ENCODE results near the gene TLE4. TPM values are rescaled to one million over a fixed set of nuclear protein-coding genes. Genes with fewer than 3 reads are reported as not detected.

Gene TLE4
- total and polyA plus RNA-seq, 2 experiments from 2014 or later, result 45.8 to 72.9 TPM

GRCh38 chr9:79688363-79688762 lies 116.6 kb downstream of the TLE4 start (continued):
- TF ChIP-seq, protein P1, sequence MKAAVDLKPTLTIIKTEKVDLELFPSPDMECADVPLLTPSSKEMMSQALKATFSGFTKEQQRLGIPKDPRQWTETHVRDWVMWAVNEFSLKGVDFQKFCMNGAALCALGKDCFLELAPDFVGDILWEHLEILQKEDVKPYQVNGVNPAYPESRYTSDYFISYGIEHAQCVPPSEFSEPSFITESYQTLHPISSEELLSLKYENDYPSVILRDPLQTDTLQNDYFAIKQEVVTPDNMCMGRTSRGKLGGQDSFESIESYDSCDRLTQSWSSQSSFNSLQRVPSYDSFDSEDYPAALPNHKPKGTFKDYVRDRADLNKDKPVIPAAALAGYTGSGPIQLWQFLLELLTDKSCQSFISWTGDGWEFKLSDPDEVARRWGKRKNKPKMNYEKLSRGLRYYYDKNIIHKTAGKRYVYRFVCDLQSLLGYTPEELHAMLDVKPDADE (IDR thresholded peaks at IDR 0.05), result no peak
- TF ChIP-seq POLR2AphosphoS5 (IDR thresholded peaks at IDR 0.05; ENCODE audit: low read depth) (no peak), ZNF114 (CRISPR knock-in tag; IDR thresholded peaks at IDR 0.05) (no peak), CREB1 (CRISPR knock-in tag; IDR thresholded peaks at IDR 0.05; ENCODE audit: low read depth) (no peak)
- TF ChIP-seq, protein P2, sequence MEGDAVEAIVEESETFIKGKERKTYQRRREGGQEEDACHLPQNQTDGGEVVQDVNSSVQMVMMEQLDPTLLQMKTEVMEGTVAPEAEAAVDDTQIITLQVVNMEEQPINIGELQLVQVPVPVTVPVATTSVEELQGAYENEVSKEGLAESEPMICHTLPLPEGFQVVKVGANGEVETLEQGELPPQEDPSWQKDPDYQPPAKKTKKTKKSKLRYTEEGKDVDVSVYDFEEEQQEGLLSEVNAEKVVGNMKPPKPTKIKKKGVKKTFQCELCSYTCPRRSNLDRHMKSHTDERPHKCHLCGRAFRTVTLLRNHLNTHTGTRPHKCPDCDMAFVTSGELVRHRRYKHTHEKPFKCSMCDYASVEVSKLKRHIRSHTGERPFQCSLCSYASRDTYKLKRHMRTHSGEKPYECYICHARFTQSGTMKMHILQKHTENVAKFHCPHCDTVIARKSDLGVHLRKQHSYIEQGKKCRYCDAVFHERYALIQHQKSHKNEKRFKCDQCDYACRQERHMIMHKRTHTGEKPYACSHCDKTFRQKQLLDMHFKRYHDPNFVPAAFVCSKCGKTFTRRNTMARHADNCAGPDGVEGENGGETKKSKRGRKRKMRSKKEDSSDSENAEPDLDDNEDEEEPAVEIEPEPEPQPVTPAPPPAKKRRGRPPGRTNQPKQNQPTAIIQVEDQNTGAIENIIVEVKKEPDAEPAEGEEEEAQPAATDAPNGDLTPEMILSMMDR (conservative IDR thresholded peaks at IDR 0.05; ENCODE audit: low read depth in 2 of 2), result no peak

GRCh38 chr9:79689576-79689975 lies 117.8 kb downstream of the TLE4 start:
- no peak overlapping the region for H3K27ac ChIP-seq (ENCODE audit: low read depth)
- ATAC-seq (no peak), DNase-seq (ENCODE audit: low spot score) (no peak)
- Mint-ChIP-seq H3K4me1 (peaks cover 43% of the 10 kb centered on the region), H3K4me3 (no peak overlapping the region), H3K27me3 (ENCODE audit: insufficient read depth, low read depth, poor library complexity) (peaks cover 6% of the 10 kb centered on the region), H3K36me3 (ENCODE audit: low read depth) (peaks cover 9% of the 10 kb centered on the region; the same call in 2 of the 3 replicates), H3K27ac (no peak overlapping the region), H3K9me3 (no peaks in the 10 kb centered on the region)
- no peaks in the 10 kb centered on the region for H3K36me3 ChIP-seq (ENCODE audit: insufficient read depth)
- H3K9me2 ChIP-seq (ENCODE audit: insufficient read depth), result no peaks in the 10 kb centered on the region; the same call in 1 of the 2 replicates
- H3K4me2 ChIP-seq, result no peak overlapping the region
- no peak overlapping the region for H2AFZ ChIP-seq
- H3K4me1 ChIP-seq (ENCODE audit: insufficient read depth), result peaks cover 38% of the 10 kb centered on the region
- no peak overlapping the region for H3K4me3 ChIP-seq
- H4K20me1 ChIP-seq (replicated peaks; ENCODE audit: insufficient read depth), result no peaks in the 10 kb centered on the region; the same call in 1 of the 2 replicates
- no peaks in the 10 kb centered on the region for H3F3A ChIP-seq (replicated peaks; ENCODE audit: low read depth)
- H3K79me2 ChIP-seq (replicated peaks; ENCODE audit: insufficient read depth), result no peaks in the 10 kb centered on the region; the same call in none of the 2 replicates
- H3K27me3 ChIP-seq (ENCODE audit: insufficient read depth), result no peaks in the 10 kb centered on the region
- no peak for TF ChIP-seq REST (IDR thresholded peaks at IDR 0.05; ENCODE audit: unreplicated experiment)
- TF ChIP-seq POLR2AphosphoS5 (IDR thresholded peaks at IDR 0.05; ENCODE audit: low read depth), result no peak
- TF ChIP-seq, protein P3, sequence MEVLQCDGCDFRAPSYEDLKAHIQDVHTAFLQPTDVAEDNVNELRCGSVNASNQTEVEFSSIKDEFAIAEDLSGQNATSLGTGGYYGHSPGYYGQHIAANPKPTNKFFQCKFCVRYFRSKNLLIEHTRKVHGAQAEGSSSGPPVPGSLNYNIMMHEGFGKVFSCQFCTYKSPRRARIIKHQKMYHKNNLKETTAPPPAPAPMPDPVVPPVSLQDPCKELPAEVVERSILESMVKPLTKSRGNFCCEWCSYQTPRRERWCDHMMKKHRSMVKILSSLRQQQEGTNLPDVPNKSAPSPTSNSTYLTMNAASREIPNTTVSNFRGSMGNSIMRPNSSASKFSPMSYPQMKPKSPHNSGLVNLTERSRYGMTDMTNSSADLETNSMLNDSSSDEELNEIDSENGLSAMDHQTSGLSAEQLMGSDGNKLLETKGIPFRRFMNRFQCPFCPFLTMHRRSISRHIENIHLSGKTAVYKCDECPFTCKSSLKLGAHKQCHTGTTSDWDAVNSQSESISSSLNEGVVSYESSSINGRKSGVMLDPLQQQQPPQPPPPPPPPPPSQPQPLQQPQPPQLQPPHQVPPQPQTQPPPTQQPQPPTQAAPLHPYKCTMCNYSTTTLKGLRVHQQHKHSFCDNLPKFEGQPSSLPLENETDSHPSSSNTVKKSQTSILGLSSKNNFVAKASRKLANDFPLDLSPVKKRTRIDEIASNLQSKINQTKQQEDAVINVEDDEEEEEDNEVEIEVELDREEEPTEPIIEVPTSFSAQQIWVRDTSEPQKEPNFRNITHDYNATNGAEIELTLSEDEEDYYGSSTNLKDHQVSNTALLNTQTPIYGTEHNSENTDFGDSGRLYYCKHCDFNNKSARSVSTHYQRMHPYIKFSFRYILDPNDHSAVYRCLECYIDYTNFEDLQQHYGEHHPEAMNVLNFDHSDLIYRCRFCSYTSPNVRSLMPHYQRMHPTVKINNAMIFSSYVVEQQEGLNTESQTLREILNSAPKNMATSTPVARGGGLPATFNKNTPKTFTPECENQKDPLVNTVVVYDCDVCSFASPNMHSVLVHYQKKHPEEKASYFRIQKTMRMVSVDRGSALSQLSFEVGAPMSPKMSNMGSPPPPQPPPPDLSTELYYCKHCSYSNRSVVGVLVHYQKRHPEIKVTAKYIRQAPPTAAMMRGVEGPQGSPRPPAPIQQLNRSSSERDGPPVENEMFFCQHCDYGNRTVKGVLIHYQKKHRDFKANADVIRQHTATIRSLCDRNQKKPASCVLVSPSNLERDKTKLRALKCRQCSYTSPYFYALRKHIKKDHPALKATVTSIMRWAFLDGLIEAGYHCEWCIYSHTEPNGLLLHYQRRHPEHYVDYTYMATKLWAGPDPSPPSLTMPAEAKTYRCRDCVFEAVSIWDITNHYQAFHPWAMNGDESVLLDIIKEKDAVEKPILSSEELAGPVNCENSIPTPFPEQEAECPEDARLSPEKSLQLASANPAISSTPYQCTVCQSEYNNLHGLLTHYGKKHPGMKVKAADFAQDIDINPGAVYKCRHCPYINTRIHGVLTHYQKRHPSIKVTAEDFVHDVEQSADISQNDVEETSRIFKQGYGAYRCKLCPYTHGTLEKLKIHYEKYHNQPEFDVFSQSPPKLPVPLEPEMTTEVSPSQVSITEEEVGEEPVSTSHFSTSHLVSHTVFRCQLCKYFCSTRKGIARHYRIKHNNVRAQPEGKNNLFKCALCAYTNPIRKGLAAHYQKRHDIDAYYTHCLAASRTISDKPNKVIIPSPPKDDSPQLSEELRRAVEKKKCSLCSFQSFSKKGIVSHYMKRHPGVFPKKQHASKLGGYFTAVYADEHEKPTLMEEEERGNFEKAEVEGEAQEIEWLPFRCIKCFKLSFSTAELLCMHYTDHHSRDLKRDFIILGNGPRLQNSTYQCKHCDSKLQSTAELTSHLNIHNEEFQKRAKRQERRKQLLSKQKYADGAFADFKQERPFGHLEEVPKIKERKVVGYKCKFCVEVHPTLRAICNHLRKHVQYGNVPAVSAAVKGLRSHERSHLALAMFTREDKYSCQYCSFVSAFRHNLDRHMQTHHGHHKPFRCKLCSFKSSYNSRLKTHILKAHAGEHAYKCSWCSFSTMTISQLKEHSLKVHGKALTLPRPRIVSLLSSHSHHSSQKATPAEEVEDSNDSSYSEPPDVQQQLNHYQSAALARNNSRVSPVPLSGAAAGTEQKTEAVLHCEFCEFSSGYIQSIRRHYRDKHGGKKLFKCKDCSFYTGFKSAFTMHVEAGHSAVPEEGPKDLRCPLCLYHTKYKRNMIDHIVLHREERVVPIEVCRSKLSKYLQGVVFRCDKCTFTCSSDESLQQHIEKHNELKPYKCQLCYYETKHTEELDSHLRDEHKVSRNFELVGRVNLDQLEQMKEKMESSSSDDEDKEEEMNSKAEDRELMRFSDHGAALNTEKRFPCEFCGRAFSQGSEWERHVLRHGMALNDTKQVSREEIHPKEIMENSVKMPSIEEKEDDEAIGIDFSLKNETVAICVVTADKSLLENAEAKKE (CRISPR knock-in tag; IDR thresholded peaks at IDR 0.05), result no peak
- TF ChIP-seq, protein P2 (conservative IDR thresholded peaks at IDR 0.05; ENCODE audit: low read depth in 2 of 2), result no peak
- TF ChIP-seq ZNF331 (CRISPR knock-in tag; IDR thresholded peaks at IDR 0.05; ENCODE audit: low read depth), result no peak
- no peak for TF ChIP-seq EZH2 (IDR thresholded peaks at IDR 0.05; ENCODE audit: low read depth, unreplicated experiment)
- TF ChIP-seq STAT1 (IDR thresholded peaks at IDR 0.05; ENCODE audit: unreplicated experiment), result no peak

All from GM23338 (cell line).